ENCODE data around the gene TMBIM4.

TMBIM4 gene

DNA sequence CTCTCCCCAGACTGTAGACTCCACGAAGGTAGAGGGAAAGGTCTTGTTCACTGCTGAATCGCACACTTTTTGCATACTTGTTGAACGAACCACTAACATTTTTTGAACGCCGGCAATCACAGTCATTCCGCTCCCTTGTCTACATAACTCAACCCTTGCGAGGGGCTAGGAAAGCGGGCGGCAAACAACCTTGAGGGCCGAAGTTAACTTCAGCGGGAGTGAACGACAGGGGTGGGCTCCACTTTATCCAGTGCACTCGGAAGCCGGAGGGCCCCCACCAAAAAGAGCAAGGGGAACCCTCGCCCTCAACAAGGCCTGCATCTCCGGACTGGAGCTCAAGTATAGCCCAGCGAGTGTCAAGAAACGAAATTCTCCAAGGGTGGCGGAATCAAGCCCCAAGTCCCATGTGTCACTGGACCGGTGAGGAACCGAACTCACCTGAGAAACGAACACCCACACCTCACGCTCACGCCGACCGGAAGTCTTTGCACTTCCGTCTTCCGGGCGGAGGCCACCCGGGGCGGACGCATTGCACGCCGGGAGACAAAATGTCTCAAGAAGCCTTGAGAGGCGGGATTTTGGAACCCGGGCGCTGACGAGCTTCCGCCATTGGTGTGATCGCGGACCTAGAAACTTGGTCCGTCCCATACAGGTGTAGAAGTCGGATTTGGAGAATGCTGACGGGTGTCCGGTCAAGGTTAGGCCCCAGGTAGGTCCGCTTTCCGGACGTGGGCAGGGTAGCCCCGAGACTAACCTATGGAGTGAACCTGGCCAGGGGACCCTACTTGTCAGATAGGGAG lies 39.3 kb downstream of the TMBIM4 start, which contains the start of gene LLPH (continued):
- no peak for TF ChIP-seq KLF10 (tag by site-specific recombination; IDR thresholded peaks at IDR 0.05)
- no peak for TF ChIP-seq ZNF211 (tag by site-specific recombination; IDR thresholded peaks at IDR 0.05; ENCODE audit: low read depth)
- no peak for TF ChIP-seq HOXA7 (CRISPR knock-in tag; IDR thresholded peaks at IDR 0.05; ENCODE audit: borderline replicate concordance)
- TF ChIP-seq, protein P1, sequence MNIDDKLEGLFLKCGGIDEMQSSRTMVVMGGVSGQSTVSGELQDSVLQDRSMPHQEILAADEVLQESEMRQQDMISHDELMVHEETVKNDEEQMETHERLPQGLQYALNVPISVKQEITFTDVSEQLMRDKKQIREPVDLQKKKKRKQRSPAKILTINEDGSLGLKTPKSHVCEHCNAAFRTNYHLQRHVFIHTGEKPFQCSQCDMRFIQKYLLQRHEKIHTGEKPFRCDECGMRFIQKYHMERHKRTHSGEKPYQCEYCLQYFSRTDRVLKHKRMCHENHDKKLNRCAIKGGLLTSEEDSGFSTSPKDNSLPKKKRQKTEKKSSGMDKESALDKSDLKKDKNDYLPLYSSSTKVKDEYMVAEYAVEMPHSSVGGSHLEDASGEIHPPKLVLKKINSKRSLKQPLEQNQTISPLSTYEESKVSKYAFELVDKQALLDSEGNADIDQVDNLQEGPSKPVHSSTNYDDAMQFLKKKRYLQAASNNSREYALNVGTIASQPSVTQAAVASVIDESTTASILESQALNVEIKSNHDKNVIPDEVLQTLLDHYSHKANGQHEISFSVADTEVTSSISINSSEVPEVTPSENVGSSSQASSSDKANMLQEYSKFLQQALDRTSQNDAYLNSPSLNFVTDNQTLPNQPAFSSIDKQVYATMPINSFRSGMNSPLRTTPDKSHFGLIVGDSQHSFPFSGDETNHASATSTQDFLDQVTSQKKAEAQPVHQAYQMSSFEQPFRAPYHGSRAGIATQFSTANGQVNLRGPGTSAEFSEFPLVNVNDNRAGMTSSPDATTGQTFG (tag by site-specific recombination; IDR thresholded peaks at IDR 0.05; ENCODE audit: borderline replicate concordance), result no peak
- no peak for TF ChIP-seq ZNF391 (tag by site-specific recombination; IDR thresholded peaks at IDR 0.05; ENCODE audit: borderline replicate concordance, low read depth)
- TF ChIP-seq TCF7L2 (IDR thresholded peaks at IDR 0.05; ENCODE audit: borderline replicate concordance, low read depth, low read length), result no peak
- no peak for TF ChIP-seq ZNF223 (tag by site-specific recombination; IDR thresholded peaks at IDR 0.05)
- TF ChIP-seq GLIS2 (tag by site-specific recombination; IDR thresholded peaks at IDR 0.05), result peak; percentile 68; the same call in 1 of the 2 replicates
- no peak for TF ChIP-seq ZNF707 (tag by site-specific recombination; IDR thresholded peaks at IDR 0.05)
- TF ChIP-seq ZNF558 (tag by site-specific recombination; IDR thresholded peaks at IDR 0.05), result peak; percentile 17; the same call in 1 of the 2 replicates
- TF ChIP-seq ZNF366 (tag by site-specific recombination; conservative IDR thresholded peaks at IDR 0.05), result no peak
- TF ChIP-seq, protein P2, sequence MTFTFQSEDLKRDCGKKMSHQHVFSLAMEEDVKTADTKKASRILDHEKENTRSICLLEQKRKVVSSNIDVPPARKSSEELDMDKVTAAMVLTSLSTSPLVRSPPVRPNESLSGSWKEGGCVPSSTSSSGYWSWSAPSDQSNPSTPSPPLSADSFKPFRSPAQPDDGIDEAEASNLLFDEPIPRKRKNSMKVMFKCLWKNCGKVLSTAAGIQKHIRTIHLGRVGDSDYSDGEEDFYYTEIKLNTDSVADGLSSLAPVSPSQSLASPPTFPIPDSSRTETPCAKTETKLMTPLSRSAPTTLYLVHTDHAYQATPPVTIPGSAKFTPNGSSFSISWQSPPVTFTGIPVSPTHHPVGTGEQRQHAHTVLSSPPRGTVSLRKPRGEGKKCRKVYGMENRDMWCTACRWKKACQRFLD (tag by site-specific recombination; IDR thresholded peaks at IDR 0.05), result no peak
- TF ChIP-seq WT1 (tag by site-specific recombination; IDR thresholded peaks at IDR 0.05), result no peak; the same call in 1 of the 2 replicates
- TF ChIP-seq ZNF571 (tag by site-specific recombination; IDR thresholded peaks at IDR 0.05), result no peak
- TF ChIP-seq, protein P3, sequence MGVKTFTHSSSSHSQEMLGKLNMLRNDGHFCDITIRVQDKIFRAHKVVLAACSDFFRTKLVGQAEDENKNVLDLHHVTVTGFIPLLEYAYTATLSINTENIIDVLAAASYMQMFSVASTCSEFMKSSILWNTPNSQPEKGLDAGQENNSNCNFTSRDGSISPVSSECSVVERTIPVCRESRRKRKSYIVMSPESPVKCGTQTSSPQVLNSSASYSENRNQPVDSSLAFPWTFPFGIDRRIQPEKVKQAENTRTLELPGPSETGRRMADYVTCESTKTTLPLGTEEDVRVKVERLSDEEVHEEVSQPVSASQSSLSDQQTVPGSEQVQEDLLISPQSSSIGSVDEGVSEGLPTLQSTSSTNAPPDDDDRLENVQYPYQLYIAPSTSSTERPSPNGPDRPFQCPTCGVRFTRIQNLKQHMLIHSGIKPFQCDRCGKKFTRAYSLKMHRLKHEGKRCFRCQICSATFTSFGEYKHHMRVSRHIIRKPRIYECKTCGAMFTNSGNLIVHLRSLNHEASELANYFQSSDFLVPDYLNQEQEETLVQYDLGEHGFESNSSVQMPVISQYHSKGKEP (tag by site-specific recombination; IDR thresholded peaks at IDR 0.05), result no peak
- TF ChIP-seq ZNF596 (tag by site-specific recombination; IDR thresholded peaks at IDR 0.05), result no peak
- no peak for TF ChIP-seq ZNF624 (tag by site-specific recombination; IDR thresholded peaks at IDR 0.05)
- TF ChIP-seq ZNF350 (tag by site-specific recombination; IDR thresholded peaks at IDR 0.05), result no peak
- TF ChIP-seq, protein P4, sequence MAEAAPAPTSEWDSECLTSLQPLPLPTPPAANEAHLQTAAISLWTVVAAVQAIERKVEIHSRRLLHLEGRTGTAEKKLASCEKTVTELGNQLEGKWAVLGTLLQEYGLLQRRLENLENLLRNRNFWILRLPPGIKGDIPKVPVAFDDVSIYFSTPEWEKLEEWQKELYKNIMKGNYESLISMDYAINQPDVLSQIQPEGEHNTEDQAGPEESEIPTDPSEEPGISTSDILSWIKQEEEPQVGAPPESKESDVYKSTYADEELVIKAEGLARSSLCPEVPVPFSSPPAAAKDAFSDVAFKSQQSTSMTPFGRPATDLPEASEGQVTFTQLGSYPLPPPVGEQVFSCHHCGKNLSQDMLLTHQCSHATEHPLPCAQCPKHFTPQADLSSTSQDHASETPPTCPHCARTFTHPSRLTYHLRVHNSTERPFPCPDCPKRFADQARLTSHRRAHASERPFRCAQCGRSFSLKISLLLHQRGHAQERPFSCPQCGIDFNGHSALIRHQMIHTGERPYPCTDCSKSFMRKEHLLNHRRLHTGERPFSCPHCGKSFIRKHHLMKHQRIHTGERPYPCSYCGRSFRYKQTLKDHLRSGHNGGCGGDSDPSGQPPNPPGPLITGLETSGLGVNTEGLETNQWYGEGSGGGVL (tag by site-specific recombination; IDR thresholded peaks at IDR 0.05), result no peak
- TF ChIP-seq ZNF302 (tag by site-specific recombination; IDR thresholded peaks at IDR 0.05; ENCODE audit: low read depth), result no peak
- TF ChIP-seq ZNF280C (tag by site-specific recombination; IDR thresholded peaks at IDR 0.05), result no peak
- no peak for TF ChIP-seq ELK4 (IDR thresholded peaks at IDR 0.05; ENCODE audit: borderline replicate concordance, low read depth, low read length)
- no peak for TF ChIP-seq ZNF433 (tag by site-specific recombination; IDR thresholded peaks at IDR 0.05; ENCODE audit: low read depth)
- TF ChIP-seq SP2 (tag by site-specific recombination; IDR thresholded peaks at IDR 0.05), result peak; percentile 90
- TF ChIP-seq ZNF169 (tag by site-specific recombination; IDR thresholded peaks at IDR 0.05), result no peak
- TF ChIP-seq, protein P5, sequence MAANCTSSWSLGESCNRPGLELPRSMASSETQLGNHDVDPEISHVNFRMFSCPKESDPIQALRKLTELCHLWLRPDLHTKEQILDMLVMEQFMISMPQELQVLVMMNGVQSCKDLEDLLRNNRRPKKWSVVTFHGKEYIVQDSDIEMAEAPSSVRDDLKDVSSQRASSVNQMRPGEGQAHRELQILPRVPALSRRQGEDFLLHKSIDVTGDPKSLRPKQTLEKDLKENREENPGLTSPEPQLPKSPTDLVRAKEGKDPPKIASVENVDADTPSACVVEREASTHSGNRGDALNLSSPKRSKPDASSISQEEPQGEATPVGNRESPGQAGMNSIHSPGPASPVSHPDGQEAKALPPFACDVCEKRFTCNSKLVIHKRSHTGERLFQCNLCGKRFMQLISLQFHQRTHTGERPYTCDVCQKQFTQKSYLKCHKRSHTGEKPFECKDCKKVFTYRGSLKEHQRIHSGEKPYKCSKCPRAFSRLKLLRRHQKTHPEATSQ (tag by site-specific recombination; IDR thresholded peaks at IDR 0.05), result no peak
- TF ChIP-seq ZBTB17 (tag by site-specific recombination; IDR thresholded peaks at IDR 0.05), result peak; percentile 94
- TF ChIP-seq ZNF2 (tag by site-specific recombination; IDR thresholded peaks at IDR 0.05), result no peak
